ENCODE data around the gene MRPL51.
"Not testable (repeated sequence)": the region's sequence is repeated elsewhere in the genome, so short reads cannot be mapped to it uniquely, and the experiment has no call there.

The MRPL51 gene

GRCh38 chr12:6492838-6493496 is at the start of gene MRPL51:
Gene MRPL51 (minus strand): TSS chr12:6493262. CDS start chr12:6493136, 126 bp downstream.
- Histone ChIP-seq H3K36me3 (ENCODE audit: control insufficient read depth, insufficient read depth, low read length) (no peaks in the 10 kb centered on the region), H3K27me3 (ENCODE audit: control insufficient read depth, insufficient read depth, low read length) (no peaks in the 10 kb centered on the region), H3K9ac (ENCODE audit: low read length) (peak within 1 kb of the TSS; percentile 98), H3K9me3 (ENCODE audit: control insufficient read depth, low read length) (no peaks in the 10 kb centered on the region), H3K4me3 (ENCODE audit: low read length) (peak within 1 kb of the TSS; percentile 99), H3K4me1 (ENCODE audit: control insufficient read depth, insufficient read depth, low read length) (peaks cover 14% of the 10 kb centered on the region)

GRCh38 chr12:6542209-6543009 is 49.3 kb upstream of the MRPL51 start:
- Histone ChIP-seq H3K27me3 (ENCODE audit: control insufficient read depth, insufficient read depth, low read length) (no peaks in the 10 kb centered on the region), H3K9ac (ENCODE audit: low read length) (peak overlapping the region; percentile 23), H3K4me1 (ENCODE audit: control insufficient read depth, insufficient read depth, low read length) (peaks cover 43% of the 10 kb centered on the region), H3K36me3 (ENCODE audit: control insufficient read depth, insufficient read depth, low read length) (peaks cover 14% of the 10 kb centered on the region), H3K9me3 (ENCODE audit: control insufficient read depth, low read length) (no peaks in the 10 kb centered on the region), H3K4me3 (ENCODE audit: low read length) (no peak overlapping the region)

- Histone ChIP-seq H3K27me3 (ENCODE audit: control insufficient read depth, insufficient read depth, low read length) (no peaks in the 10 kb centered on the region), H3K4me1 (ENCODE audit: control insufficient read depth, insufficient read depth, low read length) (peaks cover 48% of the 10 kb centered on the region), H3K9ac (ENCODE audit: low read length) (peak overlapping the region; percentile 33), H3K4me3 (ENCODE audit: low read length) (no peak overlapping the region), H3K9me3 (ENCODE audit: control insufficient read depth, low read length) (no peaks in the 10 kb centered on the region), H3K36me3 (ENCODE audit: control insufficient read depth, insufficient read depth, low read length) (peaks cover 22% of the 10 kb centered on the region)
Measured at GRCh38 chr12:6541371-6542165, 48.5 kb upstream of the MRPL51 start.

- H3K9me3 ChIP-seq (ENCODE audit: control insufficient read depth, low read length), result no peaks in the 10 kb centered on the region
- H3K36me3 ChIP-seq (ENCODE audit: control insufficient read depth, insufficient read depth, low read length), result peaks cover 22% of the 10 kb centered on the region
- no peak overlapping the region for H3K9ac ChIP-seq (ENCODE audit: low read length)
- H3K4me1 ChIP-seq (ENCODE audit: control insufficient read depth, insufficient read depth, low read length), result peaks cover 61% of the 10 kb centered on the region
- no peak overlapping the region for H3K4me3 ChIP-seq (ENCODE audit: low read length)
- no peaks in the 10 kb centered on the region for H3K27me3 ChIP-seq (ENCODE audit: control insufficient read depth, insufficient read depth, low read length)
Measured at GRCh38 chr12:6540181-6540877, 47.3 kb upstream of the MRPL51 start.

GRCh38 chr12:6539707-6540134 is 46.7 kb upstream of the MRPL51 start:
- Histone ChIP-seq H3K27me3 (ENCODE audit: control insufficient read depth, insufficient read depth, low read length) (no peaks in the 10 kb centered on the region), H3K4me3 (ENCODE audit: low read length) (no peak overlapping the region), H3K9ac (ENCODE audit: low read length) (no peak overlapping the region), H3K4me1 (ENCODE audit: control insufficient read depth, insufficient read depth, low read length) (peaks cover 62% of the 10 kb centered on the region), H3K36me3 (ENCODE audit: control insufficient read depth, insufficient read depth, low read length) (peaks cover 22% of the 10 kb centered on the region), H3K9me3 (ENCODE audit: control insufficient read depth, low read length) (no peaks in the 10 kb centered on the region)

GRCh38 chr12:6539314-6539682 is 46.2 kb upstream of the MRPL51 start:
- Histone ChIP-seq H3K9me3 (ENCODE audit: control insufficient read depth, low read length) (no peaks in the 10 kb centered on the region), H3K27me3 (ENCODE audit: control insufficient read depth, insufficient read depth, low read length) (no peaks in the 10 kb centered on the region), H3K4me3 (ENCODE audit: low read length) (no peak overlapping the region), H3K4me1 (ENCODE audit: control insufficient read depth, insufficient read depth, low read length) (peaks cover 62% of the 10 kb centered on the region), H3K9ac (ENCODE audit: low read length) (no peak overlapping the region), H3K36me3 (ENCODE audit: control insufficient read depth, insufficient read depth, low read length) (peaks cover 22% of the 10 kb centered on the region)

GRCh38 chr12:6538420-6539313 is 45.6 kb upstream of the MRPL51 start:
- Histone ChIP-seq H3K9ac (ENCODE audit: low read length) (no peak overlapping the region), H3K4me1 (ENCODE audit: control insufficient read depth, insufficient read depth, low read length) (peaks cover 62% of the 10 kb centered on the region), H3K27me3 (ENCODE audit: control insufficient read depth, insufficient read depth, low read length) (no peaks in the 10 kb centered on the region), H3K36me3 (ENCODE audit: control insufficient read depth, insufficient read depth, low read length) (peaks cover 22% of the 10 kb centered on the region), H3K9me3 (ENCODE audit: control insufficient read depth, low read length) (no peaks in the 10 kb centered on the region), H3K4me3 (ENCODE audit: low read length) (no peak overlapping the region)

- not testable (repeated sequence) for H3K27me3 ChIP-seq (ENCODE audit: control insufficient read depth, insufficient read depth, low read length); H3K4me3 ChIP-seq (ENCODE audit: low read length); H3K9me3 ChIP-seq (ENCODE audit: control insufficient read depth, low read length); H3K9ac ChIP-seq (ENCODE audit: low read length)
- Histone ChIP-seq H3K36me3 (ENCODE audit: control insufficient read depth, insufficient read depth, low read length) (peaks cover 22% of the 10 kb centered on the region), H3K4me1 (ENCODE audit: control insufficient read depth, insufficient read depth, low read length) (peaks cover 68% of the 10 kb centered on the region)
Measured at GRCh38 chr12:6537580-6538419, 44.7 kb upstream of the MRPL51 start.

GRCh38 chr12:6536894-6537579 is 44.0 kb upstream of the MRPL51 start:
- no peak overlapping the region for H3K9ac ChIP-seq (ENCODE audit: low read length)
- no peaks in the 10 kb centered on the region for H3K9me3 ChIP-seq (ENCODE audit: control insufficient read depth, low read length)
- peaks cover 22% of the 10 kb centered on the region for H3K36me3 ChIP-seq (ENCODE audit: control insufficient read depth, insufficient read depth, low read length)
- H3K4me1 ChIP-seq (ENCODE audit: control insufficient read depth, insufficient read depth, low read length), result peaks cover 68% of the 10 kb centered on the region
- no peaks in the 10 kb centered on the region for H3K27me3 ChIP-seq (ENCODE audit: control insufficient read depth, insufficient read depth, low read length)
- no peak overlapping the region for H3K4me3 ChIP-seq (ENCODE audit: low read length)

Measured in mucosa of stomach (tissue), 1 donor.